Endothelial cell of umbilical vein (primary cell): ENCODE measurements around the gene DTD1. TPM values are rescaled to one million over a fixed set of nuclear protein-coding genes. Genes with fewer than 3 reads are reported as not detected.

Experiments used
- BruUV-seq: library from RNA; stranded (reverse); fragments of 400-500 nt; replicated peaks from 2 replicates; lab custom pipeline; 2021; lab: Mats Ljungman, UMichigan
- CTCF ChIA-PET: fragments of 300-600, 350-600 bp; sonication (Branson Sonifier 250); formaldehyde crosslinking; loops from one replicate; lab custom pipeline; 2021; ENCODE audit warnings: antibody characterized with exemption, inconsistent platforms; lab: Charles Lee
- POLR2A ChIA-PET: fragments of 300-600, 350-600 bp; sonication (Branson Sonifier 250); formaldehyde crosslinking; loops from one replicate; lab custom pipeline; 2021; ENCODE audit warnings: antibody characterized with exemption, inconsistent platforms; lab: Charles Lee
- DNase-seq: peaks from one replicate; pipeline ENCODE4 v3.0.0-alpha.2; 2011; ENCODE audit warnings: low read depth, low spot score
- FAIRE-seq: peaks from 2 replicates; lab custom pipeline; 2011; peaks lifted over from hg19 to GRCh38; lab: Jason Lieb, UNC
- H2AFZ ChIP-seq: 2 replicates; pipeline ENCODE4 v1.6.0; 2012; ENCODE audit warnings: low read depth, low read length, control low read depth, inconsistent platforms
- H3K27ac ChIP-seq: 2 replicates; pipeline ENCODE4 v1.5.1; 2011; ENCODE audit warnings: low read depth, mild to moderate bottlenecking, control low read depth, low read length, moderate library complexity; ENCODE audit not compliant: insufficient read depth
- H3K27me3 ChIP-seq, 2 experiments: 2 replicates each; pipeline versions ENCODE4 v1.6.0 to v1.6.1; 2011; ENCODE audit warnings: low read length in 2 of 2, mixed read lengths in 1 of 2; ENCODE audit not compliant: control insufficient read depth in 2 of 2, insufficient read depth in 2 of 2
- H3K36me3 ChIP-seq, 2 experiments: 2 replicates in 1 of 2; 3 replicates in 1 of 2; pipeline ENCODE4 v1.5.1; 2011; ENCODE audit warnings: low read length in 2 of 2, mild to moderate bottlenecking in 1 of 2, moderate library complexity in 1 of 2; ENCODE audit not compliant: control insufficient read depth in 2 of 2, insufficient read depth in 2 of 2; ENCODE audit errors: extremely low read depth in 1 of 2
- H3K4me1 ChIP-seq: 3 replicates; pipeline ENCODE4 v1.5.1; 2011; ENCODE audit warnings: mild to moderate bottlenecking, low read length; ENCODE audit not compliant: control insufficient read depth, insufficient read depth; ENCODE audit errors: extremely low read depth
- H3K4me2 ChIP-seq: 2 replicates; pipeline ENCODE4 v1.6.1; 2011; ENCODE audit warnings: low read length, control low read depth, mixed read lengths; ENCODE audit not compliant: insufficient read depth
- H3K4me3 ChIP-seq, 3 experiments: fragments of 200-600 bp in 1 of 3; sonication (generic), shearing (Covaris generic) in 1 of 3; replicated peaks in 1 of 3; 2 replicates each; pipeline ENCODE4 v1.5.1; 2011 to 2016; ENCODE audit warnings: control low read depth in 3 of 3, low read length in 3 of 3, mild to moderate bottlenecking in 2 of 3, inconsistent platforms in 1 of 3, low read depth in 1 of 3, moderate library complexity in 1 of 3; ENCODE audit not compliant: insufficient read depth in 1 of 3
- H3K79me2 ChIP-seq: 2 replicates; pipeline ENCODE4 v1.6.0; 2012; ENCODE audit warnings: low read length, inconsistent platforms; ENCODE audit not compliant: control insufficient read depth, insufficient read depth
- H3K9ac ChIP-seq: replicated peaks from 2 replicates; pipeline ENCODE3; 2011; ENCODE audit warnings: low read length, control low read depth; ENCODE audit not compliant: insufficient read depth; ENCODE audit errors: extremely low read depth
- H3K9me1 ChIP-seq: replicated peaks from 3 replicates; pipeline ENCODE4 v1.6.0; 2011; ENCODE audit warnings: mild to moderate bottlenecking, low read length; ENCODE audit not compliant: control insufficient read depth, insufficient read depth; ENCODE audit errors: extremely low read depth
- H3K9me3 ChIP-seq: replicated peaks from 2 replicates; pipeline ENCODE4 v1.5.1; 2012; ENCODE audit warnings: low read length, inconsistent platforms; ENCODE audit not compliant: control insufficient read depth, insufficient read depth
- H4K20me1 ChIP-seq: replicated peaks from 2 replicates; pipeline ENCODE3; 2011; ENCODE audit warnings: mild to moderate bottlenecking, low read length; ENCODE audit not compliant: control insufficient read depth, insufficient read depth; ENCODE audit errors: extremely low read depth
- CTCF ChIP-seq, 2 donors: IDR thresholded peaks; 1 replicate in 1 of 2; 2 replicates in 1 of 2; pipeline ENCODE4 v1.5.1; 2011; ENCODE audit warnings: low read length in 2 of 2, mild to moderate bottlenecking in 2 of 2, moderate library complexity in 2 of 2, control low read depth in 1 of 2, inconsistent platforms in 1 of 2, low read depth in 1 of 2; ENCODE audit not compliant: insufficient read depth in 1 of 2; ENCODE audit errors: extremely low read depth in 1 of 2
- EZH2 ChIP-seq: IDR thresholded peaks from 2 replicates; pipeline ENCODE4 v1.6.1; 2012; ENCODE audit warnings: borderline replicate concordance, low read depth, mild to moderate bottlenecking, moderate library complexity, low read length, inconsistent platforms; ENCODE audit not compliant: severe bottlenecking
- FOS ChIP-seq: IDR thresholded peaks from 2 replicates; pipeline ENCODE4 v1.6.1; 2011; ENCODE audit warnings: mild to moderate bottlenecking, low read length, moderate library complexity, borderline replicate concordance; ENCODE audit not compliant: insufficient read depth
- GATA2 ChIP-seq: IDR thresholded peaks from 2 replicates; pipeline ENCODE4 v1.7.0; 2011; ENCODE audit warnings: low read depth, mild to moderate bottlenecking, moderate library complexity, mixed read lengths, low read length; ENCODE audit not compliant: insufficient read length, insufficient read depth
- JUN ChIP-seq: IDR thresholded peaks from 2 replicates; pipeline ENCODE4 v1.6.1; 2011; ENCODE audit warnings: borderline replicate concordance, low read depth; ENCODE audit not compliant: insufficient read length, insufficient read depth
- MAX ChIP-seq: IDR thresholded peaks from 2 replicates; pipeline ENCODE4 v1.6.1; 2011; ENCODE audit not compliant: insufficient read depth, insufficient read length
- MYC ChIP-seq: IDR thresholded peaks from one replicate; pipeline ENCODE4 v1.6.1; 2011; ENCODE audit warnings: mild to moderate bottlenecking, low read depth, low read length
- POLR2A ChIP-seq: IDR thresholded peaks from 2 replicates; pipeline ENCODE4 v1.6.1; 2012; ENCODE audit warnings: low read depth, mild to moderate bottlenecking, control low read depth, low read length
- POLR2AphosphoS5 ChIP-seq: IDR thresholded peaks from 2 replicates; pipeline ENCODE4 v1.6.1; 2012; ENCODE audit warnings: low read depth, mild to moderate bottlenecking, control low read depth, low read length, moderate library complexity; ENCODE audit not compliant: insufficient read depth
- dilution Hi-C: fragments of 300-500 bp; cut with MboI; formaldehyde crosslinking; loops from one replicate; pipeline ENCODE4 v1.15.0; 2019; ENCODE audit warnings: low sequenced_read_pairs; ENCODE audit not compliant: extremely low pct_ligation_motif_present
- intact Hi-C: fragments of 100-400 bp; cut with micrococcal nuclease; formaldehyde crosslinking; loops from one replicate; pipeline ENCODE4 v1.10.0; 2022
- polyA plus RNA-seq, 4 experiments: library from polyadenylated mRNA; depleted of rRNA in 3 of 4; stranded (reverse) in 3 of 4; unstranded in 1 of 4; fragments of >200 nt; gene quantifications; 2 replicates each; pipeline versions ENCODE4 v1.2.1 to v1.2.3, GENCODE V29; 2011 to 2012; ENCODE audit warnings: missing spikeins in 1 of 4
- total RNA-seq: library from RNA; stranded (reverse); gene quantifications from 2 replicates; pipeline ENCODE4 v1.2.3, GENCODE V29; 2021

Gene DTD1
- total and polyA plus RNA-seq, 2 donors (not counting 3 experiments of a cell fraction or from before 2014, with no cell fraction given), result 48.2 to 50.8 TPM

DNA sequence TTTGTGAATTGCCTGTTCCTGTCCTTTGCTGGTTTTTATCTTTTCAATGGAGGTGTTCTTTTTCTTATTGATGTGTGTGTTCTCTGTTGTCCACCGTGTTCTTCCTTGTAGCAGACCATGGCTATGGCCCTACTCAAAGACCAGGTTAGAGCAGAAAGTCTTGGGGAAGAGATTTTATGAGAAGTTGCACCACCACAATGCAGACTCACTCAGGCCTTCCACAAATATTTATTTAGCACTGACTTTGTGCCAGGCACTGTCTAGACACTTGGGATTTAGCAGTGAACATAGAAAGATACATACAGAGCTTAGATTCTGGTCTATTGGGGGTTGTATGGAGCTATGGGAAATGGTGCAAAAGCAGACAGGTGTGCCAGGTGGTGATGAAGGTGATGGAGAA, 98.8 kb downstream of the DTD1 start:
- BruUV-seq, result no TSS peak
- H3K9me3 ChIP-seq, result no peaks in the 10 kb centered on the region
- no peaks in the 10 kb centered on the region for H3K79me2 ChIP-seq
- ChIA-PET CTCF (no interaction called here), POLR2A (no interaction called here)
- no peaks in the 10 kb centered on the region for H3K27me3 ChIP-seq
- dilution Hi-C loops (no loop called here), intact Hi-C loops (no loop called here)
- DNase-seq, result no peak
- H3K36me3 ChIP-seq, result no peaks in the 10 kb centered on the region
- no peaks in the 10 kb centered on the region for H4K20me1 ChIP-seq
- H3K4me1 ChIP-seq, result no peaks in the 10 kb centered on the region
- peak; percentile 12 for FAIRE-seq
- no peak overlapping the region for H3K9ac ChIP-seq
- no peak overlapping the region for H3K27ac ChIP-seq
- no peaks in the 10 kb centered on the region for H3K9me1 ChIP-seq
- H3K4me3 ChIP-seq, result no peak overlapping the region
- no peak overlapping the region for H3K4me2 ChIP-seq
- TF ChIP-seq CTCF (IDR thresholded peaks at IDR 0.05; ENCODE audit: extremely low read depth in 1 of 2, insufficient read depth in 1 of 2, low read depth in 1 of 2, low read length in 2 of 2) (no peak), MYC (no peak), FOS (no peak), POLR2A (no peak), EZH2 (no peak), MAX (no peak), POLR2AphosphoS5 (no peak), JUN (no peak), GATA2 (no peak)
- H2AFZ ChIP-seq, result no peak overlapping the region
